Psoas muscle (tissue), 7 donors: Measurements from ENCODE around the gene BFSP1. TPM values are rescaled to one million over a fixed set of nuclear protein-coding genes. Genes with fewer than 3 reads are reported as not detected.

ENCODE experiments used
- polyA plus RNA-seq, 3 donors: library from polyadenylated mRNA; stranded (reverse); fragments of 200-250 nt; gene quantifications; one replicate each; pipeline ENCODE4 v1.2.3, GENCODE V29; 2013
- total RNA-seq, 4 donors: library from RNA; stranded (reverse); fragmentation: NEBNext Ultra II Directional in 2 of 4; extraction: Animal tissue kit (Norgen Biotek cat#: 25700) in 2 of 4; gene quantifications; one replicate each; pipeline versions ENCODE4 v1.2.1 to v1.2.4, GENCODE V29; 2021 to 2023
- donor health status: healthy with polysubstance abuse.
- donor health status: DM: no; HTN: no; CAD: no; lungs with moderate emphysema.
- donor health status: Bipolar disorder and iron deficiency.
- donor health status: healthy.
- donor health status: DM: no; HTN: no; CAD: no.
- donor health status: DM: no; HTN: no; CAD: no.
- donor health status: DM: yes; HTN: yes; CAD: no.

The BFSP1 gene
- total and polyA plus RNA-seq, 7 donors, result 0.12 to 0.57 (median 0.24) TPM; not detected in 1

Other genes with a start within 250 kb of the BFSP1 start
- 10 to 100 TPM; 45.6 to 82.3 (median 66.2) TPM for gene DSTN, start 38.7 kb upstream of the BFSP1 start, total RNA-seq
- gene DSTN, start 38.7 kb upstream of the BFSP1 start, polyA plus RNA-seq, result 100 to 1,000 TPM in 2 of 3 donors, 10 to 100 TPM in 1; 88.1 to 202 (median 115) TPM
- 10 to 100 TPM; 21.1 to 40.8 (median 22.6) TPM for gene RRBP1, start 150.9 kb upstream of the BFSP1 start, total RNA-seq
- 10 to 100 TPM; 14.2 to 30.3 (median 19.1) TPM for gene RRBP1, start 150.9 kb upstream of the BFSP1 start, polyA plus RNA-seq
- gene BANF2, start 168.6 kb upstream of the BFSP1 start, total RNA-seq, result not detected
- not detected for gene BANF2, start 168.6 kb upstream of the BFSP1 start, polyA plus RNA-seq